Left forelimb (tissue), 1 donor: Measurements from ENCODE around the gene MYH11.

Experiments used
- DNase-seq: peaks from one replicate; pipeline ENCODE4 v3.0.0-alpha.2; 2018; ENCODE audit warnings: low spot score

MYH11 gene

GRCh38 chr16:15777533-15778203 lies 79.2 kb downstream of the MYH11 start:
- no peak for DNase-seq

GRCh38 chr16:15776572-15776971 lies 80.3 kb downstream of the MYH11 start:
- DNase-seq: no peak

- DNase-seq: no peak
These were observed 81.0 kb downstream of the MYH11 start for GRCh38 chr16:15775663-15776304.

GRCh38 chr16:15775209-15775608 lies 81.6 kb downstream of the MYH11 start:
- no peak for DNase-seq

- DNase-seq: no peak
These were observed 82.9 kb downstream of the MYH11 start for GRCh38 chr16:15773968-15774367.

- DNase-seq: no peak
These were observed 84.1 kb downstream of the MYH11 start for GRCh38 chr16:15772579-15773293.

GRCh38 chr16:15771694-15772093 lies 85.1 kb downstream of the MYH11 start:
- no peak for DNase-seq

- DNase-seq: no peak
These were observed 86.3 kb downstream of the MYH11 start for GRCh38 chr16:15770512-15770911.

GRCh38 chr16:15770107-15770506 lies 86.7 kb downstream of the MYH11 start:
- no peak for DNase-seq

- no peak for DNase-seq
These were observed 87.6 kb downstream of the MYH11 start for GRCh38 chr16:15769239-15769638.

- DNase-seq: no peak
These were observed 88.6 kb downstream of the MYH11 start for GRCh38 chr16:15768201-15768600.

GRCh38 chr16:15766918-15767317 lies 89.9 kb downstream of the MYH11 start:
- no peak for DNase-seq

- no peak for DNase-seq
These were observed 90.9 kb downstream of the MYH11 start for GRCh38 chr16:15765880-15766279.

- no peak for DNase-seq
These were observed 91.7 kb downstream of the MYH11 start for GRCh38 chr16:15765116-15765515.

GRCh38 chr16:15764112-15764511 lies 92.7 kb downstream of the MYH11 start:
- DNase-seq: no peak

GRCh38 chr16:15760129-15760528 lies 96.7 kb downstream of the MYH11 start:
- DNase-seq: no peak

- DNase-seq: no peak
These were observed 97.8 kb downstream of the MYH11 start for GRCh38 chr16:15759070-15759469.

- DNase-seq: no peak
These were observed 99.1 kb downstream of the MYH11 start for GRCh38 chr16:15757630-15758251.

GRCh38 chr16:15757077-15757386 lies 99.8 kb downstream of the MYH11 start:
- DNase-seq: no peak

- no peak for DNase-seq
These were observed 101.8 kb downstream of the MYH11 start for GRCh38 chr16:15754821-15755534.

- no peak for DNase-seq
These were observed 103.9 kb downstream of the MYH11 start for GRCh38 chr16:15752717-15753488.

GRCh38 chr16:15751940-15752339 lies 104.9 kb downstream of the MYH11 start:
- no peak for DNase-seq
